Peyer's patch (tissue), 4 donors: Measurements from ENCODE around the gene FAM120A. TPM values are rescaled to one million over a fixed set of nuclear protein-coding genes. Genes with fewer than 3 reads are reported as not detected.
A peak's percentile ranks its signal among the peaks of the same experiment; 100 is the strongest.

ENCODE experiments used
- DNase-seq, 3 donors: peaks; one replicate each; pipeline ENCODE4 v3.0.0-alpha.2; 2017 to 2019
- H3K27ac ChIP-seq, 4 donors: fragments of 200-600 bp; sonication (generic); one replicate each; pipeline ENCODE4 v1.5.1; 2016 to 2019
- H3K27me3 ChIP-seq, 2 donors: fragments of 200-600 bp; sonication (generic); one replicate each; pipeline ENCODE4 v1.5.1; 2019
- H3K36me3 ChIP-seq, 3 donors: fragments of 200-600 bp; sonication (generic); one replicate each; pipeline ENCODE4 v1.5.1; 2016 to 2019
- H3K4me1 ChIP-seq, 4 donors: fragments of 200-600 bp; sonication (generic); one replicate each; pipeline ENCODE4 v1.5.1; 2016 to 2019
- H3K4me3 ChIP-seq, 4 donors: fragments of 200-600 bp; sonication (generic); 1 replicate in 3 of 4; 2 replicates in 1 of 4; pipeline ENCODE4 v1.5.1; 2016 to 2019; ENCODE audit warnings: mild to moderate bottlenecking in 1 of 4
- H3K9me3 ChIP-seq, 4 donors: fragments of 200-600 bp; sonication (generic); one replicate each; pipeline ENCODE4 v1.5.1; 2016 to 2019; ENCODE audit warnings: mild to moderate bottlenecking in 1 of 4
- POLR2A ChIP-seq, 2 donors: fragments of 450-650 bp; IDR thresholded peaks; one replicate each; pipeline ENCODE4 v1.5.1; 2017; ENCODE audit warnings: antibody characterized with exemption in 2 of 2, mild to moderate bottlenecking in 2 of 2, moderate library complexity in 2 of 2
- total RNA-seq, 4 donors: library from RNA; depleted of rRNA; stranded (reverse); fragments of >200 nt; gene quantifications; one replicate each; pipeline ENCODE4 v1.1.0, GENCODE V29; 2016
- TF ChIP-seq, protein P1 (sequence below), 6 experiments: fragments of 450-650 bp in 4 of 6; fragments of 200-600 bp in 2 of 6; sonication (generic) in 1 of 6; IDR thresholded peaks; one replicate each; pipeline ENCODE4 v1.5.1; 2017 to 2019; ENCODE audit warnings: antibody characterized with exemption in 6 of 6, mild to moderate bottlenecking in 3 of 6, moderate library complexity in 1 of 6

The FAM120A gene
- total RNA-seq, 4 donors from 2014 or later = 128 to 159 (median 136) TPM

DNA sequence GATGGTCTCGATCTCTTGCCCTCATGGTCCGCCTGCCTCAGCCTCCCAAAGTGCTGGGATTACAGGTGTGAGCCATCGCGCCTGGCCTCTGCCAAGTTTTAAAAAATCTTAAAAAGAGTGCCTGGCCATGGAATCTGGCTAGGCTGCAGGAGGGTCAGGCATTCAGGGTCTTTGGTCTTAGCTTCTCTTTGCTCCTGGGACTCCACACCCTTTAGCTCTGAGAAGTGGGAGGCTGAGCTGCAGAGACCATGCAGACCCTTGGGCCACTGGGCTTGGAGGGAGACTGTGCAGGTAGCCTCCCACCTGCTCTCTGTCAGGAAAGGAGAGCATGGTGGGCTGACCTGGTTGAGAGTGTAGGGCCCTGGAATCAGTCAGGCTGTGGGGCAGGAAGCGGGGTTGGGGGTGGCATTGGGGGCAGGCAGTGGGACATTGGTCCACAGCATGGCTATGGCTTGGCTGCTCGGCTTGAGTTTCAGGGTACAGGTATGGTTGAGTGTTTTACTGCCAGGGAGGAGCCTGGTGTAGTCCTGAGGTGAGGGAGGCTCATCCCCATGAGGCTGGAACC lies 145.7 kb downstream of the FAM120A start:
- TF ChIP-seq POLR2A (IDR thresholded peaks at IDR 0.05) = no peak
- TF ChIP-seq, protein P1, sequence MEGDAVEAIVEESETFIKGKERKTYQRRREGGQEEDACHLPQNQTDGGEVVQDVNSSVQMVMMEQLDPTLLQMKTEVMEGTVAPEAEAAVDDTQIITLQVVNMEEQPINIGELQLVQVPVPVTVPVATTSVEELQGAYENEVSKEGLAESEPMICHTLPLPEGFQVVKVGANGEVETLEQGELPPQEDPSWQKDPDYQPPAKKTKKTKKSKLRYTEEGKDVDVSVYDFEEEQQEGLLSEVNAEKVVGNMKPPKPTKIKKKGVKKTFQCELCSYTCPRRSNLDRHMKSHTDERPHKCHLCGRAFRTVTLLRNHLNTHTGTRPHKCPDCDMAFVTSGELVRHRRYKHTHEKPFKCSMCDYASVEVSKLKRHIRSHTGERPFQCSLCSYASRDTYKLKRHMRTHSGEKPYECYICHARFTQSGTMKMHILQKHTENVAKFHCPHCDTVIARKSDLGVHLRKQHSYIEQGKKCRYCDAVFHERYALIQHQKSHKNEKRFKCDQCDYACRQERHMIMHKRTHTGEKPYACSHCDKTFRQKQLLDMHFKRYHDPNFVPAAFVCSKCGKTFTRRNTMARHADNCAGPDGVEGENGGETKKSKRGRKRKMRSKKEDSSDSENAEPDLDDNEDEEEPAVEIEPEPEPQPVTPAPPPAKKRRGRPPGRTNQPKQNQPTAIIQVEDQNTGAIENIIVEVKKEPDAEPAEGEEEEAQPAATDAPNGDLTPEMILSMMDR (IDR thresholded peaks at IDR 0.05) = no peak
- H3K4me3 ChIP-seq = no peak overlapping the region
- no peaks in the 10 kb centered on the region for H3K9me3 ChIP-seq
- no peaks in the 10 kb centered on the region for H3K27me3 ChIP-seq
- H3K27ac ChIP-seq = no peak overlapping the region
- peaks cover 0 to 36% (median 3%) of the 10 kb centered on the region in 4 donors for H3K4me1 ChIP-seq
- no peaks in the 10 kb centered on the region for H3K36me3 ChIP-seq
- DNase-seq = peak in 1 of 3 donors; percentile 24

DNA sequence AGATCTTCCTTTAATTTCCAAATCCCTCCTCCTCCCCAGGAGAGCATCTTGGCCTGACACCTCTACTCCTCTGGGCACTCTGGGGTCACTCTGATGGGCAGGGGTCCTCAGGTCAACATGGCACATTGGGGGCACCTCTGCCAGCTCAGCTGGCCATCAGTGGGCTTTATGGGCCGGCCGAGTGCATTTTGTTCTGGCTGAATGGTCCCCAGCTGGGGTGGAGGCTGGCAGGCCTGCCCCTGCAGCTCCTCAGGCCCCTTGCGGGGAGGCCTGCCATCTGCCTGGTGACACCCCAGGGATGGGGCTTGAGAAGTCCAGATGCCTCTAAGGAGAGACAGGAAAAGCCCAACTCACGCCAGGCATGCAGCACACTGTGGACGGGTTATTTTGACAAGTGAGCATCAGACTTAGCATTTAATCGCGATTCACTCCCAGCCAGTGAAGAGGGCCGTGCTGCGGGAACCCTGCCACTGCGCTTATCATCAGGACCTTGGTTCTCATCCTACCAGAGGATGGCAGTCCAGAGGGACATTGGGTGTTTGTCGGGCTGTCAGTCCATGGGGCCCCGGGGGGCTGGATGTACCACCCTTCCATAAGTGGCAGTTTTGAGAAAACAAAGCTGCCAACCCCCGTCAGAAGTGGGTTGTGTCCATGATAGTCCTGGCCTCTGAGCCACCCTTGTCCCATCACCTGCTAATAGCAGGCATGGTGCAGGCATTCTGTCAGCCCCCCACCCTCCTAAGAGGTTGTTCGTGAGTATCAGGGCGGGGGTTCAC lies 146.6 kb downstream of the FAM120A start:
- no peaks in the 10 kb centered on the region for H3K27me3 ChIP-seq
- H3K4me3 ChIP-seq = no peak overlapping the region
- no peaks in the 10 kb centered on the region for H3K9me3 ChIP-seq
- no peaks in the 10 kb centered on the region for H3K36me3 ChIP-seq
- TF ChIP-seq POLR2A (IDR thresholded peaks at IDR 0.05) = no peak
- TF ChIP-seq, protein P1 (IDR thresholded peaks at IDR 0.05) = no peak
- peak overlapping the region in 1 of 4 donors; percentile 12 for H3K27ac ChIP-seq
- DNase-seq = peak in 1 of 3 donors; percentile 37
- H3K4me1 ChIP-seq = peaks cover 0 to 36% (median 3%) of the 10 kb centered on the region in 4 donors

DNA sequence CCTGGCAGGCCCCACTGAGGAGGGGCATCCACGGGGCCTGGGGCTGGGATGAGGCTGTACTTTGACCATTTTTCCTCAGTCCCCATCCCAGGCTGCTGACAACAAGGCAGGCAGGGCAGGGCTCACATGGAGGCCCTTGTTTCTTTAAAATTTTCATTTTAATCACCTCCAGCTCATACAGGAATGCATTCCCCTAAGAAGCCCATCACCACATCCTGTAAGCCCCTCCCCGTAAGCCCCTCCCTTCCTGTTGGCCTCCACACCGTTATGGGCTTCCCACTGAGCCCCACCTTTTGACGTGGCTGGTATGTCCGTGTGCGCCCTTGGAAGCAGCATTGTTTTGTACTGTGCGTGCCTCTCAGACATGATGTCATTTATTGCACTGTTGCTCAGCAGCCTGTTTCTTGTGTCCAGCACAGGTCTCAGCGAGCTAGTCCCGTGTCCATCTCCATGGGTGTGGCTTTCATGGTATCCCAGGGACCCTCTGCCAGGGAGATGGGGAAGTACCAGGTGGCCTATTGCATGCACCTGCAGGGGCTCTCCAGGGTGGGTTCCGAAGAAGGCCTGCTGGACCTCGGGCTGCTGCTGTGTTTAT lies 147.3 kb downstream of the FAM120A start:
- peaks cover 0 to 33% (median 3%) of the 10 kb centered on the region in 4 donors for H3K4me1 ChIP-seq
- H3K27ac ChIP-seq = peak overlapping the region in 1 of 4 donors; percentile 12
- H3K9me3 ChIP-seq = no peaks in the 10 kb centered on the region
- H3K36me3 ChIP-seq = no peaks in the 10 kb centered on the region
- DNase-seq = peak in 1 of 3 donors; percentile 50
- no peaks in the 10 kb centered on the region for H3K27me3 ChIP-seq
- H3K4me3 ChIP-seq = no peak overlapping the region
- no peak for TF ChIP-seq POLR2A (IDR thresholded peaks at IDR 0.05)
- TF ChIP-seq, protein P1 (IDR thresholded peaks at IDR 0.05) = no peak

DNA sequence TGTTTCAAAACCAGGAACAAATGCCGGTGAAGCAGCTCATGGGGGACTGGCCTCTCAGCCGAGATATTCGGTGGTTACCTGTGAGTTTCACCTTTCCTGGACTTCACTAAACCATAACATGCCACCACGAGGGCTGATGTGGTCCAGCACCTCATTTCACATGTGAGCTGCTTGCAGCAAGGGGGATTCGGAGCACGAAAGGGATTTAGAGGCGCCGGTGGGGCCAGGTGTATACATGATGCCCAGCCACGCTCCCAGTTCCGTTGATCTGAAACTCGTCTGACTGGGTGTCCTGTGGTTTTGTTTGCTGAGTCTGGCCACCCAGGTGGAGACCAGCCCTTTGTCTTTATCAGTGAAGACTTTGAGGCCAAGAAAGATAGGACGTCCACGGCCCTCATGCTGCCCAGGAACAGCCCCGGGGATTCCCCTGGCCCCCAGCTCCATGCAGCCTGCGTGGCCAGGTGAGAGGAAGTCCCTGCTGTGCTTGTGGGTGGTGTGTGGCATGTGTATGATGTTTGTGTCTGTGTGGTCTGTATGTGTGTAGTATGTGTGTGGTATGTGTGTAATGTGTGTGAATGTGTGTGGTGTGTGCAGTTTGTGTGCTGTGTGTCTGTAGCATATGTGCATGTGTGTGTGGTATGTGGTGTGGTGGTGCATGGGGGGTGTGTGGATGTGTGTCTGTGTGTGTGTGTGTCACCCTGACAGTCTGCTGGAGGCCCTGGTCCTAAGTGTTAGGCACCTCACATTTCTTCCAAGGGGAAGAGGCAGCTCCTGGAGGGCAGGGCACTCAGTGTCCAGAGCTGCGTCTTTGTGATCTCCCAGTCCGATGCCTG lies 148.3 kb downstream of the FAM120A start:
- DNase-seq = peak in 1 of 3 donors; percentile 34
- Histone ChIP-seq H3K4me3 (no peak overlapping the region), H3K36me3 (no peaks in the 10 kb centered on the region), H3K27ac (no peak overlapping the region), H3K27me3 (no peaks in the 10 kb centered on the region), H3K9me3 (no peaks in the 10 kb centered on the region), H3K4me1 (peaks cover 0 to 26% (median 3%) of the 10 kb centered on the region in 4 donors)
- TF ChIP-seq, protein P1 (IDR thresholded peaks at IDR 0.05) = no peak
- no peak for TF ChIP-seq POLR2A (IDR thresholded peaks at IDR 0.05)

DNA sequence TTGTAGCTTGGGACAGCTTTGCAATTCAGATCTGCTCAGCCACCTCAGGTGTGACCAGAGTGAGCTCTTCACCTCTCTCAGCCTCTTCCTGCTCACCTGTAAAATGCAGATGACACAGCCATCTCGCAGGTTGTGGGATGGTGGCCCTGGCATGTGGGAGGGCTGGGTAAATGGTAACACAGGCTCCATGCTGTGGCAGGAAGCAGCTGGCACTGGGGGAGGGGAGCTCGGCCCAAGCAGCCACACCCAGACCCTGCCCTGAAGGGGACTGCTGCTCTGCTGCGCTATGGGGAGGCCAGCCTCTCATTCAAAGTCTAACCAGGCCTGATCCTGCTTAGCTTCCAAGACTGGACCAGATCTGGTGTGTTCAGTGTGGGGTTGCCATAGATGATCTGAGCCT lies 149.0 kb downstream of the FAM120A start:
- Histone ChIP-seq H3K9me3 (no peaks in the 10 kb centered on the region), H3K36me3 (no peaks in the 10 kb centered on the region), H3K4me1 (peaks cover 0 to 26% (median 3%) of the 10 kb centered on the region in 4 donors), H3K27ac (no peak overlapping the region), H3K4me3 (no peak overlapping the region), H3K27me3 (no peaks in the 10 kb centered on the region)
- DNase-seq = peak in 1 of 3 donors; percentile 63
- TF ChIP-seq POLR2A (IDR thresholded peaks at IDR 0.05) = no peak
- TF ChIP-seq, protein P1 (IDR thresholded peaks at IDR 0.05) = no peak
